ENCODE measurements around the gene ABCC12. TPM values are rescaled to one million over a fixed set of nuclear protein-coding genes. Genes with fewer than 3 reads are reported as not detected.

ABCC12 gene
- total and polyA plus RNA-seq, 7 experiments from 2014 or later, result not detected

GRCh38 chr16:48158296-48158695 is 2.5 kb upstream of the ABCC12 start:
- POLR2A ChIA-PET, result no interaction called here
- intact Hi-C loops (cut with micrococcal nuclease), result loop anchor here in 1 of 2 donors (5.0 kb wide), 1 partner anchor 106 kb away; no protein-coding TSS in a partner anchor
- Histone ChIP-seq H3K9me3 (ENCODE audit: control insufficient read depth in 2 of 3, low read length in 3 of 3) (no peaks in the 10 kb centered on the region), H3K4me3 (ENCODE audit: low read length) (no peak overlapping the region), H3K4me1 (ENCODE audit: control insufficient read depth in 2 of 2, insufficient read depth in 2 of 2, low read length in 2 of 2) (no peaks in the 10 kb centered on the region), H3K27ac (ENCODE audit: low read depth, low read length) (no peak overlapping the region), H3K36me3 (ENCODE audit: control insufficient read depth in 2 of 3, insufficient read depth in 3 of 3, low read length in 3 of 3) (no peaks in the 10 kb centered on the region), H3K27me3 (ENCODE audit: control insufficient read depth in 2 of 2, insufficient read depth in 2 of 2, low read length in 2 of 2) (no peaks in the 10 kb centered on the region)
- Mint-ChIP-seq H3K27me3 (peaks cover 3 to 39% (median 10%) of the 10 kb centered on the region in 5 donors), H3K36me3 (no peaks in the 10 kb centered on the region), H3K9me3 (peaks cover 0 to 2% (median 0%) of the 10 kb centered on the region in 11 donors), H3K27ac (peak overlapping the region in 1 of 9 donors; percentile 24), H3K4me3 (peak overlapping the region in 1 of 10 donors; percentile 26), H3K4me1 (peaks cover 0 to 23% (median 0%) of the 10 kb centered on the region in 7 donors)
- no peak for ATAC-seq
- DNase-seq, result peak in 1 of 9 donors; percentile 61
- CTCF ChIA-PET, result interaction anchor here (0.7 to 2.1 kb wide), 3 partner anchors 47 to 1120 kb away, joined by 3 to 5 read pairs (median 3); no protein-coding TSS in a partner anchor

- Mint-ChIP-seq H3K4me3 (peak overlapping the region in 1 of 10 donors; percentile 45), H3K36me3 (no peaks in the 10 kb centered on the region), H3K27me3 (peaks cover 0 to 37% (median 6%) of the 10 kb centered on the region in 5 donors), H3K27ac (peak overlapping the region in 1 of 9 donors; percentile 38), H3K9me3 (peaks cover 0 to 2% (median 0%) of the 10 kb centered on the region in 11 donors), H3K4me1 (peaks cover 0 to 23% (median 0%) of the 10 kb centered on the region in 7 donors)
- POLR2A ChIA-PET, result no interaction called here
- no peak overlapping the region for H3K27ac ChIP-seq (ENCODE audit: low read depth, low read length)
- H3K4me1 ChIP-seq (ENCODE audit: control insufficient read depth in 2 of 2, insufficient read depth in 2 of 2, low read length in 2 of 2), result no peaks in the 10 kb centered on the region
- CTCF ChIA-PET, result interaction anchor here (0.5 to 2.1 kb wide), 4 partner anchors 1016 to 1214 kb away, joined by 3 to 7 read pairs (median 4); no protein-coding TSS in a partner anchor
- DNase-seq (peak in 1 of 9 donors; percentile 26), ATAC-seq (no peak)
- H3K27me3 ChIP-seq (ENCODE audit: control insufficient read depth in 2 of 2, insufficient read depth in 2 of 2, low read length in 2 of 2), result no peaks in the 10 kb centered on the region
- no peak overlapping the region for H3K4me3 ChIP-seq (ENCODE audit: low read length)
- intact Hi-C loops (cut with micrococcal nuclease), result loop anchor here (2.0 to 5.0 kb wide), 4 partner anchors 105 to 1303 kb away; partner anchors contain the start of gene DNAJA2 (in 1 of the 2)
- H3K9me3 ChIP-seq (ENCODE audit: control insufficient read depth in 2 of 3, low read length in 3 of 3), result no peaks in the 10 kb centered on the region
- no peaks in the 10 kb centered on the region for H3K36me3 ChIP-seq (ENCODE audit: control insufficient read depth in 2 of 3, insufficient read depth in 3 of 3, low read length in 3 of 3)
These were observed 2.0 kb upstream of the ABCC12 start for GRCh38 chr16:48157794-48158193.

- Histone ChIP-seq H3K36me3 (ENCODE audit: control insufficient read depth in 2 of 3, insufficient read depth in 3 of 3, low read length in 3 of 3) (no peaks in the 10 kb centered on the region), H3K27ac (ENCODE audit: low read depth, low read length) (no peak overlapping the region), H3K9me3 (ENCODE audit: control insufficient read depth in 2 of 3, low read length in 3 of 3) (no peaks in the 10 kb centered on the region), H3K4me3 (ENCODE audit: low read length) (no peak overlapping the region), H3K27me3 (ENCODE audit: control insufficient read depth in 2 of 2, insufficient read depth in 2 of 2, low read length in 2 of 2) (no peaks in the 10 kb centered on the region), H3K4me1 (ENCODE audit: control insufficient read depth in 2 of 2, insufficient read depth in 2 of 2, low read length in 2 of 2) (no peaks in the 10 kb centered on the region)
- no peak for DNase-seq
- Mint-ChIP-seq H3K27me3 (peaks cover 0 to 41% (median 9%) of the 10 kb centered on the region in 5 donors), H3K27ac (no peak overlapping the region), H3K4me1 (peaks cover 0 to 23% (median 0%) of the 10 kb centered on the region in 7 donors), H3K9me3 (peaks cover 0 to 2% (median 0%) of the 10 kb centered on the region in 11 donors), H3K4me3 (no peak overlapping the region), H3K36me3 (no peaks in the 10 kb centered on the region)
- ChIA-PET CTCF (interaction anchor here (0.5 to 2.1 kb wide), 4 partner anchors 1015 to 1213 kb away, joined by 3 to 7 read pairs (median 4); no protein-coding TSS in a partner anchor), POLR2A (no interaction called here)
- no peak for ATAC-seq
- intact Hi-C loops (cut with micrococcal nuclease), result loop anchor here (2.0 to 5.0 kb wide), 4 partner anchors 105 to 1303 kb away; partner anchors contain the start of gene DNAJA2 (in 1 of the 2)
These were observed 1.5 kb upstream of the ABCC12 start for GRCh38 chr16:48157302-48157701.

- no peaks in the 10 kb centered on the region for H3K36me3 Mint-ChIP-seq
- H3K27me3 Mint-ChIP-seq, result peaks cover 0 to 41% (median 9%) of the 10 kb centered on the region in 5 donors
- no peak overlapping the region for H3K4me3 Mint-ChIP-seq
- ATAC-seq, result peak; percentile 88
- no peak overlapping the region for H3K4me3 ChIP-seq (ENCODE audit: low read length)
- no peaks in the 10 kb centered on the region for H3K9me3 ChIP-seq (ENCODE audit: control insufficient read depth in 2 of 3, low read length in 3 of 3)
- POLR2A ChIA-PET, result no interaction called here
- peak; percentile 33 to 89 (median 69) for DNase-seq
- CTCF ChIA-PET, result interaction anchor here (0.6 to 2.1 kb wide), 3 partner anchors 131 to 1120 kb away, joined by 3 to 5 read pairs (median 4); no protein-coding TSS in a partner anchor
- intact Hi-C loops (cut with micrococcal nuclease), result loop anchor here (1.0 to 5.0 kb wide), 8 partner anchors 9 to 1302 kb away; partner anchors contain the start of gene DNAJA2 (in 1 of the 2)
- H3K4me1 Mint-ChIP-seq, result peaks cover 0 to 23% (median 0%) of the 10 kb centered on the region in 7 donors
- peaks cover 0 to 2% (median 0%) of the 10 kb centered on the region in 11 donors for H3K9me3 Mint-ChIP-seq
- no peaks in the 10 kb centered on the region for H3K27me3 ChIP-seq (ENCODE audit: control insufficient read depth in 2 of 2, insufficient read depth in 2 of 2, low read length in 2 of 2)
- H3K27ac ChIP-seq (ENCODE audit: low read depth, low read length), result no peak overlapping the region
- no peaks in the 10 kb centered on the region for H3K36me3 ChIP-seq (ENCODE audit: control insufficient read depth in 2 of 3, insufficient read depth in 3 of 3, low read length in 3 of 3)
- H3K27ac Mint-ChIP-seq, result no peak overlapping the region
- no peaks in the 10 kb centered on the region for H3K4me1 ChIP-seq (ENCODE audit: control insufficient read depth in 2 of 2, insufficient read depth in 2 of 2, low read length in 2 of 2)
These were observed 1.0 kb upstream of the ABCC12 start for GRCh38 chr16:48156790-48157209.

DNA sequence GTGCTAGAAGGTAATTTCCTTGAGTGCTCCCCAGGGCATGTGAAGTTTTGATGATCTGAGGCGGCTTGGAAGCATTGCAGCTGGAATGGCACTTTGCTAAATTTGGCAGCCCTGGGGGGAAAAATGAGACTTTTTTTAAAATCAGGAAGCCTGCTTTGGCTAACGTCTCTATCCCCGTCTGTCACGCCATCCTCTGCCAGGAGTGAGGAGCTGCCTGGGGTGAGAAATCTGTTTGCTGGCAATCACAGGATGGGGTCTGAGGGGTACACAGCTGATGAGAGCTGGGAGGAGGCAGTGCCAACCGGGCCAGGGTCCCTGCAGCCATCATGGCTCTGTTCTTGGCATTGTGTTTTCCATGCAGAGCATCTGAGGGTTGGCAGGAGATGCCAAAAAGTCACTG is 2.0 kb downstream of the ABCC12 start:
- no peak overlapping the region for H3K4me3 ChIP-seq (ENCODE audit: low read length)
- POLR2A ChIA-PET, result no interaction called here
- CTCF ChIA-PET, result no interaction called here
- H3K4me1 ChIP-seq (ENCODE audit: control insufficient read depth in 2 of 2, insufficient read depth in 2 of 2, low read length in 2 of 2), result no peaks in the 10 kb centered on the region
- Mint-ChIP-seq H3K27me3 (peaks cover 6 to 42% (median 19%) of the 10 kb centered on the region in 5 donors), H3K36me3 (peaks cover 0 to 3% (median 0%) of the 10 kb centered on the region in 5 donors), H3K27ac (peak overlapping the region in 1 of 9 donors; percentile 54), H3K4me1 (peaks cover 0 to 20% (median 0%) of the 10 kb centered on the region in 7 donors), H3K9me3 (peaks cover 0 to 15% (median 4%) of the 10 kb centered on the region in 11 donors), H3K4me3 (no peak overlapping the region)
- no peaks in the 10 kb centered on the region for H3K36me3 ChIP-seq (ENCODE audit: control insufficient read depth in 2 of 3, insufficient read depth in 3 of 3, low read length in 3 of 3)
- ATAC-seq, result no peak
- no peak overlapping the region for H3K27ac ChIP-seq (ENCODE audit: low read depth, low read length)
- H3K27me3 ChIP-seq (ENCODE audit: control insufficient read depth in 2 of 2, insufficient read depth in 2 of 2, low read length in 2 of 2), result no peaks in the 10 kb centered on the region
- no peaks in the 10 kb centered on the region for H3K9me3 ChIP-seq (ENCODE audit: control insufficient read depth in 2 of 3, low read length in 3 of 3)
- no peak for DNase-seq
- intact Hi-C loops (cut with micrococcal nuclease), result no loop called here

DNA sequence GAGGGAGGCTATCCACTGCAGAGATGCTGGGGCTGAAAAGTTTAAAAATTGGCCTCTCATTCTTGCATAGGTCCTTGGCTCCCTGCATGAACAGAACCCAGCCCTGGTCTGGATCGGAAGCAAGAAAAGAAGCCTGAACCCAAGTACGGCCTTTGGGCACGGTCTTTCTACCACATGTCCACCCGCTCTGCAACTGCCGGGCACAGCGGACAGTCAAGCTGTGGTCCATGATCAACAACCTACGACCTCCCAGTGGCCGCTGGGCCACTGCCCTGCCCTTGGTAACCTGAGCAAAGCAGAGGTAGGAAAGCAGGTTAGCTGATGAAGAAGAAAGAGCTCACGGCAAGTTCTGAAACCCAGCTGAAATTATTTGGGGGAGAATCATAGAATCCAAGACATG is 3.6 kb downstream of the ABCC12 start:
- peaks cover 0 to 6% (median 0%) of the 10 kb centered on the region in 7 donors for H3K4me1 Mint-ChIP-seq
- Histone ChIP-seq H3K36me3 (ENCODE audit: control insufficient read depth in 2 of 3, insufficient read depth in 3 of 3, low read length in 3 of 3) (no peaks in the 10 kb centered on the region), H3K4me3 (ENCODE audit: low read length) (no peak overlapping the region), H3K27ac (ENCODE audit: low read depth, low read length) (no peak overlapping the region), H3K27me3 (ENCODE audit: control insufficient read depth in 2 of 2, insufficient read depth in 2 of 2, low read length in 2 of 2) (no peaks in the 10 kb centered on the region), H3K4me1 (ENCODE audit: control insufficient read depth in 2 of 2, insufficient read depth in 2 of 2, low read length in 2 of 2) (no peaks in the 10 kb centered on the region), H3K9me3 (ENCODE audit: control insufficient read depth in 2 of 3, low read length in 3 of 3) (no peaks in the 10 kb centered on the region)
- POLR2A ChIA-PET, result no interaction called here
- no peak overlapping the region for H3K27ac Mint-ChIP-seq
- intact Hi-C loops (cut with micrococcal nuclease), result no loop called here
- DNase-seq (no peak), ATAC-seq (no peak)
- H3K9me3 Mint-ChIP-seq, result peaks cover 0 to 24% (median 5%) of the 10 kb centered on the region in 11 donors
- H3K4me3 Mint-ChIP-seq, result no peak overlapping the region
- CTCF ChIA-PET, result no interaction called here
- H3K27me3 Mint-ChIP-seq, result peaks cover 16 to 39% (median 24%) of the 10 kb centered on the region in 5 donors
- peaks cover 0 to 3% (median 0%) of the 10 kb centered on the region in 5 donors for H3K36me3 Mint-ChIP-seq
